ENCODE measurements around the gene RNPEP. TPM values are rescaled to one million over a fixed set of nuclear protein-coding genes. Genes with fewer than 3 reads are reported as not detected.

Gene RNPEP
- total RNA-seq, 1 donor = 74.2 TPM

DNA sequence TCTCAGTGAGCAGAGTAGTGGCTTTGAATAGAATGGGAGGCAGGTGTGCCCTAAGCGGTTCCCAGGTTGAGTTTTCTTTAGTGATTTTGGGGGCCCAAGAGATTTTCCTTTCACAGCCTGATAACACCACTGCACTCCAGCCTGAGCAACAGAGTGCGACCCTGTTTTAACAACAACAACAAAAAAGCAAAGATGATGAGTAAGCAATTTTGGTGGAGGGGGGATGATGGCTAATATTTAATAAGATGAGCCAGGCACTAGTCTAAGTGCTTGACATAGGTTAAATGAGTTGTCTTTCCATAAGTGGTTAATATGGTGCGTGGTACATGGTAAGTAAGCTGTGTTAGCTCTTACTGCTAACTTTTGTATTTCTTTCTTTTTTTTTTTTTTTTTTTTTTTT, 2.0 kb downstream of the RNPEP start:
- H3K79me2 ChIP-seq (ENCODE audit: insufficient read depth, low read length) = peaks cover 54% of the 10 kb centered on the region
- no peak overlapping the region for H3K4me2 ChIP-seq (ENCODE audit: insufficient read depth, low read length)
- H4K20me1 ChIP-seq (ENCODE audit: insufficient read depth, low read length) = peaks cover 26% of the 10 kb centered on the region
- no peak for DNase-seq (ENCODE audit: insufficient read length, low spot score, missing footprints)
- peaks cover 8% of the 10 kb centered on the region for H3K36me3 ChIP-seq (ENCODE audit: insufficient read depth, low read length)
- peaks cover 13% of the 10 kb centered on the region for H3K4me1 ChIP-seq (ENCODE audit: insufficient read depth, low read length)
- H3K9me3 ChIP-seq (ENCODE audit: low read depth, low read length) = no peaks in the 10 kb centered on the region
- TF ChIP-seq CTCF (IDR thresholded peaks at IDR 0.05; ENCODE audit: extremely low read depth, low read depth, low read length) = no peak
- H3K4me3 ChIP-seq (ENCODE audit: insufficient read depth, low read length) = no peak overlapping the region
- H3K27me3 ChIP-seq (ENCODE audit: insufficient read depth, low read length) = no peaks in the 10 kb centered on the region
- no peak overlapping the region for H2AFZ ChIP-seq (ENCODE audit: low read length)
- H3K27ac ChIP-seq (ENCODE audit: low read depth, low read length) = no peak overlapping the region

GRCh38 chr1:201985355-201985754, 2.9 kb downstream of the RNPEP start:
- TF ChIP-seq CTCF (IDR thresholded peaks at IDR 0.05; ENCODE audit: extremely low read depth, low read depth, low read length) = no peak
- no peaks in the 10 kb centered on the region for H3K27me3 ChIP-seq (ENCODE audit: insufficient read depth, low read length)
- no peak overlapping the region for H3K4me2 ChIP-seq (ENCODE audit: insufficient read depth, low read length)
- peaks cover 13% of the 10 kb centered on the region for H3K4me1 ChIP-seq (ENCODE audit: insufficient read depth, low read length)
- peaks cover 26% of the 10 kb centered on the region for H4K20me1 ChIP-seq (ENCODE audit: insufficient read depth, low read length)
- peaks cover 14% of the 10 kb centered on the region for H3K36me3 ChIP-seq (ENCODE audit: insufficient read depth, low read length)
- no peak overlapping the region for H2AFZ ChIP-seq (ENCODE audit: low read length)
- H3K79me2 ChIP-seq (ENCODE audit: insufficient read depth, low read length) = peaks cover 54% of the 10 kb centered on the region
- DNase-seq (ENCODE audit: insufficient read length, low spot score, missing footprints) = no peak
- no peaks in the 10 kb centered on the region for H3K9me3 ChIP-seq (ENCODE audit: low read depth, low read length)
- no peak overlapping the region for H3K27ac ChIP-seq (ENCODE audit: low read depth, low read length)
- H3K4me3 ChIP-seq (ENCODE audit: insufficient read depth, low read length) = no peak overlapping the region

GRCh38 chr1:201988601-201989000, 6.2 kb downstream of the RNPEP start:
- Histone ChIP-seq H3K4me2 (ENCODE audit: insufficient read depth, low read length) (no peak overlapping the region), H3K4me3 (ENCODE audit: insufficient read depth, low read length) (no peak overlapping the region), H3K27ac (ENCODE audit: low read depth, low read length) (no peak overlapping the region), H2AFZ (ENCODE audit: low read length) (no peak overlapping the region), H3K9me3 (ENCODE audit: low read depth, low read length) (no peaks in the 10 kb centered on the region), H3K79me2 (ENCODE audit: insufficient read depth, low read length) (peaks cover 49% of the 10 kb centered on the region), H4K20me1 (ENCODE audit: insufficient read depth, low read length) (peaks cover 22% of the 10 kb centered on the region), H3K36me3 (ENCODE audit: insufficient read depth, low read length) (peaks cover 40% of the 10 kb centered on the region), H3K27me3 (ENCODE audit: insufficient read depth, low read length) (no peaks in the 10 kb centered on the region), H3K4me1 (ENCODE audit: insufficient read depth, low read length) (peaks cover 5% of the 10 kb centered on the region)
- no peak for DNase-seq (ENCODE audit: insufficient read length, low spot score, missing footprints)
- TF ChIP-seq CTCF (IDR thresholded peaks at IDR 0.05; ENCODE audit: extremely low read depth, low read depth, low read length) = no peak

- H3K4me2 ChIP-seq (ENCODE audit: insufficient read depth, low read length) = no peak overlapping the region
- TF ChIP-seq CTCF (IDR thresholded peaks at IDR 0.05; ENCODE audit: extremely low read depth, low read depth, low read length) = no peak
- no peaks in the 10 kb centered on the region for H3K4me1 ChIP-seq (ENCODE audit: insufficient read depth, low read length)
- DNase-seq (ENCODE audit: insufficient read length, low spot score, missing footprints) = no peak
- H3K79me2 ChIP-seq (ENCODE audit: insufficient read depth, low read length) = peaks cover 40% of the 10 kb centered on the region
- no peaks in the 10 kb centered on the region for H3K9me3 ChIP-seq (ENCODE audit: low read depth, low read length)
- no peak overlapping the region for H2AFZ ChIP-seq (ENCODE audit: low read length)
- H3K27ac ChIP-seq (ENCODE audit: low read depth, low read length) = no peak overlapping the region
- peaks cover 16% of the 10 kb centered on the region for H4K20me1 ChIP-seq (ENCODE audit: insufficient read depth, low read length)
- H3K36me3 ChIP-seq (ENCODE audit: insufficient read depth, low read length) = peaks cover 44% of the 10 kb centered on the region
- no peak overlapping the region for H3K4me3 ChIP-seq (ENCODE audit: insufficient read depth, low read length)
- no peaks in the 10 kb centered on the region for H3K27me3 ChIP-seq (ENCODE audit: insufficient read depth, low read length)
Observed at GRCh38 chr1:201989354-201990128, 7.1 kb downstream of the RNPEP start.
